GM20431 (cell line): ENCODE data around the gene PITX1.
"Not testable (repeated sequence)": the region's sequence is repeated elsewhere in the genome, so short reads cannot be mapped to it uniquely, and the experiment has no call there.

Experiments
- in situ Hi-C: fragments of 300-500 bp; cut with MseI, MboI; formaldehyde crosslinking; loops from one replicate; pipeline ENCODE4 v1.15.0; 2020; ENCODE audit warnings: low sequenced_read_pairs; ENCODE audit not compliant: unreplicated experiment

PITX1 gene

GRCh38 chr5:134992148-134992547, 41.9 kb downstream of the PITX1 start:
- in situ Hi-C loops = no loop called here

GRCh38 chr5:134990183-134990582, 43.8 kb downstream of the PITX1 start:
- in situ Hi-C loops = not testable (repeated sequence)

- in situ Hi-C loops = no loop called here
These were observed 44.7 kb downstream of the PITX1 start for GRCh38 chr5:134989266-134989830.

- in situ Hi-C loops = no loop called here
These were observed 51.8 kb downstream of the PITX1 start for GRCh38 chr5:134982230-134982629.

GRCh38 chr5:134979416-134979815, 54.6 kb downstream of the PITX1 start:
- in situ Hi-C loops = no loop called here
